Glutamatergic neuron (in vitro differentiated cells): ENCODE data around the gene LRRFIP1. TPM values are rescaled to one million over a fixed set of nuclear protein-coding genes. Genes with fewer than 3 reads are reported as not detected.

ENCODE experiments used
- DNase-seq: peaks from one replicate; pipeline ENCODE4 v3.0.0; 2022
- H3K27ac Mint-ChIP-seq: one replicate; pipeline ENCODE4 v1.8.0; 2020; ENCODE audit warnings: mild to moderate bottlenecking, mixed read lengths, inconsistent platforms; ENCODE audit not compliant: unreplicated experiment
- H3K27me3 Mint-ChIP-seq: one replicate; pipeline ENCODE4 v1.8.0; 2020; ENCODE audit warnings: mild to moderate bottlenecking, moderate library complexity, mixed read lengths, inconsistent platforms; ENCODE audit not compliant: unreplicated experiment
- H3K36me3 Mint-ChIP-seq: one replicate; pipeline ENCODE4 v1.8.0; 2020; ENCODE audit warnings: mild to moderate bottlenecking, mixed read lengths, inconsistent platforms; ENCODE audit not compliant: unreplicated experiment
- H3K4me1 Mint-ChIP-seq: one replicate; pipeline ENCODE4 v1.8.0; 2020; ENCODE audit warnings: mild to moderate bottlenecking, low read depth, mixed read lengths, inconsistent platforms; ENCODE audit not compliant: unreplicated experiment
- H3K4me3 Mint-ChIP-seq: one replicate; pipeline ENCODE4 v1.8.0; 2020; ENCODE audit warnings: mild to moderate bottlenecking, mixed read lengths, inconsistent platforms; ENCODE audit not compliant: unreplicated experiment
- H3K9me3 Mint-ChIP-seq: one replicate; pipeline ENCODE4 v1.8.0; 2020; ENCODE audit warnings: mild to moderate bottlenecking, moderate library complexity, mixed read lengths, inconsistent platforms; ENCODE audit not compliant: unreplicated experiment
- total RNA-seq: library from RNA; stranded (reverse); fragmentation: NEBNext Ultra II Directional; extraction: Animal tissue kit (Norgen Biotek cat#: 25700); gene quantifications from one replicate; pipeline ENCODE4 v1.2.1, GENCODE V29; 2021; ENCODE audit not compliant: unreplicated experiment
- TF ChIP-seq, protein P1 (sequence below): fragments of 200-600 bp; sonication (generic); IDR thresholded peaks from one replicate; pipeline ENCODE4 v1.5.0; 2021; ENCODE audit not compliant: partially characterized antibody, unreplicated experiment

LRRFIP1 gene
- total RNA-seq, 1 donor from 2014 or later: 112 TPM

DNA sequence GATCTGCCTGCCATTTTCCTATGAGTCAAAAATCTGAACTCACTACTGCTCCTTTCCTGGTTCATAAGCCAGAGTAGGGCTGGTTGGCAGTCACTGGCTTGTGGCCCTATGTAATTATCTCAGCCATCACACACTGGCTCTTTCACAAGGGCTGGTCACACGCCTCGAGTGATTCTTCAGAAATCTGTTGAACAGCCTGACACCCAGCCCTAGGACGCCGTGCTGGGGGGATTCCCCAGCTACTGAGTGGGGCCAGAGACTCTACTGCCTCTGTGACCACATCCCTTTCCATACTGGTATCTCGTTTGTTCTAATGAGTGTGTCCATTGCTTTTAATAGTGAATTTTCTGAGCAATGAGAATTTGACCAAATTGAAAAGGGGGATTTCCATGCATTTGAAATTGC is 125.4 kb downstream of the LRRFIP1 start:
- Mint-ChIP-seq H3K4me3 (no peak overlapping the region), H3K36me3 (peaks cover 22% of the 10 kb centered on the region), H3K27ac (no peak overlapping the region), H3K9me3 (peaks cover 3% of the 10 kb centered on the region), H3K27me3 (peaks cover 4% of the 10 kb centered on the region), H3K4me1 (no peaks in the 10 kb centered on the region)
- DNase-seq: no peak
- TF ChIP-seq, protein P1, sequence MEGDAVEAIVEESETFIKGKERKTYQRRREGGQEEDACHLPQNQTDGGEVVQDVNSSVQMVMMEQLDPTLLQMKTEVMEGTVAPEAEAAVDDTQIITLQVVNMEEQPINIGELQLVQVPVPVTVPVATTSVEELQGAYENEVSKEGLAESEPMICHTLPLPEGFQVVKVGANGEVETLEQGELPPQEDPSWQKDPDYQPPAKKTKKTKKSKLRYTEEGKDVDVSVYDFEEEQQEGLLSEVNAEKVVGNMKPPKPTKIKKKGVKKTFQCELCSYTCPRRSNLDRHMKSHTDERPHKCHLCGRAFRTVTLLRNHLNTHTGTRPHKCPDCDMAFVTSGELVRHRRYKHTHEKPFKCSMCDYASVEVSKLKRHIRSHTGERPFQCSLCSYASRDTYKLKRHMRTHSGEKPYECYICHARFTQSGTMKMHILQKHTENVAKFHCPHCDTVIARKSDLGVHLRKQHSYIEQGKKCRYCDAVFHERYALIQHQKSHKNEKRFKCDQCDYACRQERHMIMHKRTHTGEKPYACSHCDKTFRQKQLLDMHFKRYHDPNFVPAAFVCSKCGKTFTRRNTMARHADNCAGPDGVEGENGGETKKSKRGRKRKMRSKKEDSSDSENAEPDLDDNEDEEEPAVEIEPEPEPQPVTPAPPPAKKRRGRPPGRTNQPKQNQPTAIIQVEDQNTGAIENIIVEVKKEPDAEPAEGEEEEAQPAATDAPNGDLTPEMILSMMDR: no peak

DNA sequence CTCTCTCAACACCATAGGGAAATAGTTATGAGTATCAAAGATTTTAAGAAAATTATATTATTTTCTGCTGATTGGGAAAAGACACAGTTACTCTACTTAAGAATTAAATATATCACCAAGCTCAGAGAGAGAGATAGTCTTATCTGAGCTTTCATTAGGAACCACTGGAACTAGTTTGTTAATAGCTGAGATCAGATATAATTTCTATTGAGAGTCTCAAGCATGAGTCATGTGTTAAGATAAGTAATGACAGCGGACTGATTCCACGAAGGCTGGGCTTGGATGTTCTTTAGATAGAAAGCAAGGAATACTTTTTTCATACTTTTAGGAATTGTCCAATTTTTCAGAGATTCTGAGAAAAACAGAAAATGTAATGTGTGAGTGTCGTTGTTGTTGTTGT is 126.8 kb downstream of the LRRFIP1 start:
- TF ChIP-seq, protein P1: no peak
- peaks cover 3% of the 10 kb centered on the region for H3K9me3 Mint-ChIP-seq
- DNase-seq: no peak
- H3K4me3 Mint-ChIP-seq: no peak overlapping the region
- no peak overlapping the region for H3K27ac Mint-ChIP-seq
- H3K27me3 Mint-ChIP-seq: peaks cover 2% of the 10 kb centered on the region
- no peaks in the 10 kb centered on the region for H3K4me1 Mint-ChIP-seq
- peaks cover 15% of the 10 kb centered on the region for H3K36me3 Mint-ChIP-seq

DNA sequence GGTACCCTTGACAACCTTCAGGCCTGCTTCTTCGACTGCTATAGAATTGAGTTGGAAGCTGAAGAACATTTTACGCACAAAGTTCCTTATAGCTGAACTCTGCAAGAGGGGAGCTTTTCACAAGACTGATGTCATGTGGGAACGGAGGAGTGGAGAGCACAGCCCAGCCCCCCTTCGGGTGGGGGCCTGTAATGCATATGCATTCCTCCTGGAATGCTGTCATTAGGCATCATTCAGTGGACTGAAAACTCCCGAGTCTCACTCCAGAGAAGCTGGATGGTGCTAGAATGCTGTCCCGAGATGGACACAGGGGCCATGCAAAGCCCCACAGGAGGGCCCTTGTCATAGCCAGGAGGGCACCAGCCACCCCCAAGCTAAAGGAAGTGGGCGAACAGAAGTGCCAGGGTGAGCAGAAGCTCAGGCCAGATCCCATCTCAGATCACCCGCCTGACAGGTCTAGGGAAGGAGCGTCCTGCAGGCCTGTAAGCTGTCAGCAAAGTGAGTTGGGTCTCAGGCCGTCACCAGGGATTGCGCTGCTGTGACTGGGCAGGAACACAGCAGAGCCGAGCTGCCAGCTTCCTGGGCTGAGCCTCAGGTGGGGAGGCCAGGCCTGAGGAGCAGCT is 127.3 kb downstream of the LRRFIP1 start:
- peaks cover 11% of the 10 kb centered on the region for H3K36me3 Mint-ChIP-seq
- peaks cover 2% of the 10 kb centered on the region for H3K27me3 Mint-ChIP-seq
- H3K4me1 Mint-ChIP-seq: no peaks in the 10 kb centered on the region
- no peak for DNase-seq
- no peak overlapping the region for H3K4me3 Mint-ChIP-seq
- TF ChIP-seq, protein P1: no peak
- H3K9me3 Mint-ChIP-seq: peaks cover 3% of the 10 kb centered on the region
- no peak overlapping the region for H3K27ac Mint-ChIP-seq

DNA sequence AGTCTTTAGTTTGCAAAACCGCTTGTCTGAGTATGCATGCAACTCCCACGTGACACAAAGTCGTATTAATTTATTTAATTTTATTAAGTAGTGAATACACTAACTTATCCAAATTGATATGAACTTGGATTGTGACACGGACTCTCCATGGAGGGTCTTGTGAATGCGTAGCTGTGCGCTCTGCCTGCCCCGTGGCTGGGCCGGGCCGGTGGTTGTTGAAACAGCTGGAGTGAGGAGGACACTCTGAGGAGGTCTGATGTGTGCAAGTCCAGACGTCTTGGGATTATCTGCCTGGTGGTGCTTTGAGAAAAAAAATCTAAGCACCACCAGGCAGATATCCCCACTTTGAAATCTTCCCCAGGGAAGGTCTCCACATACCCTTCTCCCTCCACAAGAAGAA is 130.2 kb downstream of the LRRFIP1 start:
- Mint-ChIP-seq H3K27me3 (no peaks in the 10 kb centered on the region), H3K4me1 (no peaks in the 10 kb centered on the region), H3K27ac (no peak overlapping the region), H3K36me3 (peaks cover 5% of the 10 kb centered on the region), H3K9me3 (no peaks in the 10 kb centered on the region), H3K4me3 (no peak overlapping the region)
- TF ChIP-seq, protein P1: no peak
- no peak for DNase-seq

DNA sequence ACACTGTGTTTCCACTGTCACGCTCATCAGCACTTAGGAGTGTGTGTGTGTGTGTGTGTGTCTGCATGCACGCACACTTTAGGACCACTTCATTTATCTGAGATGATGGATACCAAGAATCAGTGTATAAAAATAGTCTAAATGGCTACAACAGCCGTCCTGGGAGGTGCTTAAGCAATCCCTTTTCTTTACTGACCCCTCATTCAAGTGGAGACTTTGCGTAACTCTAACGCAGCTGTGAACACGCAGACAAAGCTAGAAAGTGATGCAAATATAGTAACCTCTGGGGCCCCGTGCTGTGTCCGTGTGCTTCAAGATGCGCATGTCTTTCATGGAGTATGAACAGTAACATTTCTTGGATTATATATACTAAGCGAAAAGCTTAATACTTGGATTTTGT is 130.8 kb downstream of the LRRFIP1 start:
- Mint-ChIP-seq H3K9me3 (no peaks in the 10 kb centered on the region), H3K36me3 (peaks cover 10% of the 10 kb centered on the region)
- no peak for DNase-seq

More for the DNA sequence above, 130.8 kb downstream of the LRRFIP1 start:
- no peak overlapping the region for H3K27ac Mint-ChIP-seq
- no peaks in the 10 kb centered on the region for H3K4me1 Mint-ChIP-seq
- no peaks in the 10 kb centered on the region for H3K27me3 Mint-ChIP-seq
- no peak overlapping the region for H3K4me3 Mint-ChIP-seq
- TF ChIP-seq, protein P1: no peak
